ENCODE results near the gene C1orf87. TPM values are rescaled to one million over a fixed set of nuclear protein-coding genes. Genes with fewer than 3 reads are reported as not detected.

Gene C1orf87
- total and polyA plus RNA-seq, 2 donors (not counting 3 experiments of a cell fraction or from before 2014, with no cell fraction given): not detected

DNA sequence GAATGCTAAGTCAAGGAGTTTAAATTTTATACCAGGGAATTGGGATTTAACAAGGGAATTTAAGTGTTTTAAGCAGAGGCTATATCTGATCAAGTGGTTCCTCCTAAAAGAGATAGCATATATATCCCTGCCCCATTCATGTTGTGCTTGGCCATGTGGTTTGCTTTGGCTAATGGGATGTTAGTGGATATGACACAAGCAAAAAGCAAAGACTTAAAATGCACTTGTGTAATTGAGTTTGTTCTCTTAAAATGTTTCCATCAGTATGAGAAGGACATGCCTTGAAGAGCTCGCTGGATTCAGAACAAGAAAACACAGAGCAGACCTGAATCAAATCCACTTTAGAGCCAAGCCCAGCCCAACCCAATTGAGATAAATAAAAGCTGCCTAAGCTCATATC, 22.4 kb downstream of the C1orf87 start:
- Histone ChIP-seq H3K9me3 (replicated peaks; ENCODE audit: control insufficient read depth, insufficient read depth, low read length) (no peaks in the 10 kb centered on the region), H4K20me1 (replicated peaks; ENCODE audit: control insufficient read depth, extremely low read depth, insufficient read depth, low read length) (no peaks in the 10 kb centered on the region), H3K36me3 (ENCODE audit: control insufficient read depth in 2 of 2, extremely low read depth in 1 of 2, insufficient read depth in 2 of 2, low read length in 2 of 2) (no peaks in the 10 kb centered on the region), H3K9me1 (replicated peaks; ENCODE audit: control insufficient read depth, extremely low read depth, insufficient read depth, low read length) (no peaks in the 10 kb centered on the region), H3K79me2 (ENCODE audit: control insufficient read depth, insufficient read depth, low read length) (no peaks in the 10 kb centered on the region), H3K4me1 (ENCODE audit: control insufficient read depth, extremely low read depth, insufficient read depth, low read length) (no peaks in the 10 kb centered on the region), H3K27me3 (ENCODE audit: control insufficient read depth in 2 of 2, insufficient read depth in 2 of 2, low read length in 2 of 2) (no peaks in the 10 kb centered on the region), H3K4me3 (replicated peaks in 1 of 3; ENCODE audit: insufficient read depth in 1 of 3, low read depth in 1 of 3, low read length in 3 of 3) (no peak overlapping the region), H3K27ac (ENCODE audit: insufficient read depth, low read depth, low read length) (no peak overlapping the region), H3K9ac (replicated peaks; ENCODE audit: extremely low read depth, insufficient read depth, low read length) (no peak overlapping the region), H3K4me2 (ENCODE audit: insufficient read depth, low read length) (no peak overlapping the region), H2AFZ (ENCODE audit: low read depth, low read length) (no peak overlapping the region)
- no TSS peak for BruUV-seq (replicated peaks)
- ChIA-PET POLR2A (no interaction called here), CTCF (interaction anchor here (2.7 kb wide), 1 partner anchor 11 kb away, joined by 7 read pairs; no protein-coding TSS in a partner anchor)
- FAIRE-seq (no peak), DNase-seq (ENCODE audit: low read depth, low spot score) (no peak)
- TF ChIP-seq, protein P1, sequence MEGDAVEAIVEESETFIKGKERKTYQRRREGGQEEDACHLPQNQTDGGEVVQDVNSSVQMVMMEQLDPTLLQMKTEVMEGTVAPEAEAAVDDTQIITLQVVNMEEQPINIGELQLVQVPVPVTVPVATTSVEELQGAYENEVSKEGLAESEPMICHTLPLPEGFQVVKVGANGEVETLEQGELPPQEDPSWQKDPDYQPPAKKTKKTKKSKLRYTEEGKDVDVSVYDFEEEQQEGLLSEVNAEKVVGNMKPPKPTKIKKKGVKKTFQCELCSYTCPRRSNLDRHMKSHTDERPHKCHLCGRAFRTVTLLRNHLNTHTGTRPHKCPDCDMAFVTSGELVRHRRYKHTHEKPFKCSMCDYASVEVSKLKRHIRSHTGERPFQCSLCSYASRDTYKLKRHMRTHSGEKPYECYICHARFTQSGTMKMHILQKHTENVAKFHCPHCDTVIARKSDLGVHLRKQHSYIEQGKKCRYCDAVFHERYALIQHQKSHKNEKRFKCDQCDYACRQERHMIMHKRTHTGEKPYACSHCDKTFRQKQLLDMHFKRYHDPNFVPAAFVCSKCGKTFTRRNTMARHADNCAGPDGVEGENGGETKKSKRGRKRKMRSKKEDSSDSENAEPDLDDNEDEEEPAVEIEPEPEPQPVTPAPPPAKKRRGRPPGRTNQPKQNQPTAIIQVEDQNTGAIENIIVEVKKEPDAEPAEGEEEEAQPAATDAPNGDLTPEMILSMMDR (IDR thresholded peaks at IDR 0.05; ENCODE audit: extremely low read depth in 1 of 2, insufficient read depth in 1 of 2, low read depth in 1 of 2, low read length in 2 of 2): no peak
- TF ChIP-seq EZH2 (IDR thresholded peaks at IDR 0.05; ENCODE audit: borderline replicate concordance, low read depth, low read length, severe bottlenecking) (no peak), JUN (IDR thresholded peaks at IDR 0.05; ENCODE audit: borderline replicate concordance, insufficient read depth, insufficient read length, low read depth) (no peak), POLR2A (IDR thresholded peaks at IDR 0.05; ENCODE audit: low read depth, low read length) (no peak), FOS (IDR thresholded peaks at IDR 0.05; ENCODE audit: borderline replicate concordance, insufficient read depth, low read length) (no peak), MYC (IDR thresholded peaks at IDR 0.05; ENCODE audit: low read depth, low read length) (no peak), POLR2AphosphoS5 (IDR thresholded peaks at IDR 0.05; ENCODE audit: insufficient read depth, low read depth, low read length) (no peak)
- TF ChIP-seq, protein P2, sequence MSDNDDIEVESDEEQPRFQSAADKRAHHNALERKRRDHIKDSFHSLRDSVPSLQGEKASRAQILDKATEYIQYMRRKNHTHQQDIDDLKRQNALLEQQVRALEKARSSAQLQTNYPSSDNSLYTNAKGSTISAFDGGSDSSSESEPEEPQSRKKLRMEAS (IDR thresholded peaks at IDR 0.05; ENCODE audit: insufficient read depth, insufficient read length): no peak
- dilution Hi-C loops (cut with MboI; ENCODE audit: extremely low pct_ligation_motif_present, low sequenced_read_pairs) (no loop called here), intact Hi-C loops (cut with micrococcal nuclease) (no loop called here)

Data from endothelial cell of umbilical vein (primary cell).